Measurements from ENCODE around the gene PALLD.

DNA sequence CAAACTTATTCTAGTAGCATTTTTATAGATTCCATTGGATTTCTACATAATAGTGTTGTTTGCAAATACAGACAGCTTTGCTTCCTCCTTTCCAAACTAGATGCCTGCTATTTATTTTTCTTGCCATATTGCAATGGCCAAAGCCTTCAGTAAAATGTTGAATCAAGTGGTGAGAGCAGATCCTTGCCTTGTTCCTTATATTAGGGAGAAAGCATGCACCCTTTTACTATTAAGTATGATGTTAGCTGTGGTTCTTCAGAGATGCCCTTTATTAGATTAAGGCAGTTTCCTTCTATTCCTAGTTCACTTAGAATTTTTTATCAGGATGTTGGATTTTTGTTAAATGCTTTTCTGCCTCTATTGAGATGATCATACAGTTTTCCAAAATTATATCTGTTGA lies 279.5 kb downstream of the PALLD start:
- TF ChIP-seq, protein P1, sequence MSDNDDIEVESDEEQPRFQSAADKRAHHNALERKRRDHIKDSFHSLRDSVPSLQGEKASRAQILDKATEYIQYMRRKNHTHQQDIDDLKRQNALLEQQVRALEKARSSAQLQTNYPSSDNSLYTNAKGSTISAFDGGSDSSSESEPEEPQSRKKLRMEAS (CRISPR knock-in tag; IDR thresholded peaks at IDR 0.05) = no peak
- TF ChIP-seq, protein P2, sequence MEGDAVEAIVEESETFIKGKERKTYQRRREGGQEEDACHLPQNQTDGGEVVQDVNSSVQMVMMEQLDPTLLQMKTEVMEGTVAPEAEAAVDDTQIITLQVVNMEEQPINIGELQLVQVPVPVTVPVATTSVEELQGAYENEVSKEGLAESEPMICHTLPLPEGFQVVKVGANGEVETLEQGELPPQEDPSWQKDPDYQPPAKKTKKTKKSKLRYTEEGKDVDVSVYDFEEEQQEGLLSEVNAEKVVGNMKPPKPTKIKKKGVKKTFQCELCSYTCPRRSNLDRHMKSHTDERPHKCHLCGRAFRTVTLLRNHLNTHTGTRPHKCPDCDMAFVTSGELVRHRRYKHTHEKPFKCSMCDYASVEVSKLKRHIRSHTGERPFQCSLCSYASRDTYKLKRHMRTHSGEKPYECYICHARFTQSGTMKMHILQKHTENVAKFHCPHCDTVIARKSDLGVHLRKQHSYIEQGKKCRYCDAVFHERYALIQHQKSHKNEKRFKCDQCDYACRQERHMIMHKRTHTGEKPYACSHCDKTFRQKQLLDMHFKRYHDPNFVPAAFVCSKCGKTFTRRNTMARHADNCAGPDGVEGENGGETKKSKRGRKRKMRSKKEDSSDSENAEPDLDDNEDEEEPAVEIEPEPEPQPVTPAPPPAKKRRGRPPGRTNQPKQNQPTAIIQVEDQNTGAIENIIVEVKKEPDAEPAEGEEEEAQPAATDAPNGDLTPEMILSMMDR (IDR thresholded peaks at IDR 0.05) = no peak
- no peak for TF ChIP-seq CBFB (CRISPR knock-in tag; IDR thresholded peaks at IDR 0.05; ENCODE audit: low read depth)
- TF ChIP-seq JUN (CRISPR knock-in tag; IDR thresholded peaks at IDR 0.05) = no peak
- no peak for TF ChIP-seq RELA (CRISPR knock-in tag; IDR thresholded peaks at IDR 0.05; ENCODE audit: borderline replicate concordance)
- TF ChIP-seq NFE2L1 (CRISPR knock-in tag; IDR thresholded peaks at IDR 0.05) = no peak
- no peak for TF ChIP-seq MXD4 (CRISPR knock-in tag; IDR thresholded peaks at IDR 0.05; ENCODE audit: borderline replicate concordance)
- TF ChIP-seq FOXK1 (CRISPR knock-in tag; IDR thresholded peaks at IDR 0.05) = no peak
- no peak for TF ChIP-seq NFATC4 (CRISPR knock-in tag; IDR thresholded peaks at IDR 0.05)

All from WTC11 (cell line).